ENCODE results near the gene SORCS2. TPM values are rescaled to one million over a fixed set of nuclear protein-coding genes. Genes with fewer than 3 reads are reported as not detected.

SORCS2 gene
- total RNA-seq, 2 experiments from 2014 or later, result 0.03 TPM; not detected in 1

- intact Hi-C loops (cut with micrococcal nuclease; ENCODE audit: unreplicated experiment), result no loop called here
- no peaks in the 10 kb centered on the region for H3K79me2 ChIP-seq (ENCODE audit: insufficient read depth, low read depth, low read length)
- H3K4me3 ChIP-seq (ENCODE audit: low read depth, low read length, poor library complexity, severe bottlenecking), result no peak overlapping the region
- no peak for TF ChIP-seq CTCF (conservative IDR thresholded peaks at IDR 0.05; ENCODE audit: low read length)
- TF ChIP-seq EZH2phosphoT487 (IDR thresholded peaks at IDR 0.05; ENCODE audit: borderline replicate concordance, low read depth, low read length), result no peak
- DNase-seq (ENCODE audit: low spot score), result no peak
- no peak overlapping the region for H2AFZ ChIP-seq (ENCODE audit: low read length)
- no peaks in the 10 kb centered on the region for H3K36me3 ChIP-seq (ENCODE audit: insufficient read depth, low read length)
- ChIA-PET CTCF (ENCODE audit: unreplicated experiment) (no interaction called here), POLR2A (no interaction called here)
- no peaks in the 10 kb centered on the region for H3K9me3 ChIP-seq (ENCODE audit: low read length)
- H3K4me1 ChIP-seq (ENCODE audit: insufficient read depth, low read length, poor library complexity, severe bottlenecking), result no peaks in the 10 kb centered on the region
- no peak overlapping the region for H3K27ac ChIP-seq (ENCODE audit: low read depth, low read length, poor library complexity, severe bottlenecking)
- H3K4me2 ChIP-seq (ENCODE audit: low read length), result no peak overlapping the region
- no peaks in the 10 kb centered on the region for H3K9me2 ChIP-seq (ENCODE audit: insufficient read depth, low read length)
- no peaks in the 10 kb centered on the region for H4K20me1 ChIP-seq (ENCODE audit: insufficient read depth, low read length)
- no TSS peak for BruUV-seq (replicated peaks)
These were observed 96.6 kb downstream of the SORCS2 start for GRCh38 chr4:7288751-7289523.

- Histone ChIP-seq H3K36me3 (ENCODE audit: insufficient read depth, low read length) (no peaks in the 10 kb centered on the region), H3K4me2 (ENCODE audit: low read length) (no peak overlapping the region), H3K4me1 (ENCODE audit: insufficient read depth, low read length, poor library complexity, severe bottlenecking) (no peaks in the 10 kb centered on the region), H3K27ac (ENCODE audit: low read depth, low read length, poor library complexity, severe bottlenecking) (no peak overlapping the region), H2AFZ (ENCODE audit: low read length) (no peak overlapping the region), H3K4me3 (ENCODE audit: low read depth, low read length, poor library complexity, severe bottlenecking) (no peak overlapping the region), H4K20me1 (ENCODE audit: insufficient read depth, low read length) (no peaks in the 10 kb centered on the region), H3K9me3 (ENCODE audit: low read length) (no peaks in the 10 kb centered on the region), H3K9me2 (ENCODE audit: insufficient read depth, low read length) (no peaks in the 10 kb centered on the region), H3K79me2 (ENCODE audit: insufficient read depth, low read depth, low read length) (no peaks in the 10 kb centered on the region)
- CTCF ChIA-PET (ENCODE audit: unreplicated experiment), result no interaction called here
- no TSS peak for BruUV-seq (replicated peaks)
- intact Hi-C loops (cut with micrococcal nuclease; ENCODE audit: unreplicated experiment), result no loop called here
- POLR2A ChIA-PET, result no interaction called here
- TF ChIP-seq CTCF (conservative IDR thresholded peaks at IDR 0.05; ENCODE audit: low read length) (no peak), EZH2phosphoT487 (IDR thresholded peaks at IDR 0.05; ENCODE audit: borderline replicate concordance, low read depth, low read length) (no peak)
- no peak for DNase-seq (ENCODE audit: low spot score)
These were observed 97.3 kb downstream of the SORCS2 start for GRCh38 chr4:7289589-7289988.

GRCh38 chr4:7291372-7292114 is 99.2 kb downstream of the SORCS2 start:
- no TSS peak for BruUV-seq (replicated peaks)
- H2AFZ ChIP-seq (ENCODE audit: low read length), result no peak overlapping the region
- intact Hi-C loops (cut with micrococcal nuclease; ENCODE audit: unreplicated experiment), result no loop called here
- H3K4me1 ChIP-seq (ENCODE audit: insufficient read depth, low read length, poor library complexity, severe bottlenecking), result no peaks in the 10 kb centered on the region
- CTCF ChIA-PET (ENCODE audit: unreplicated experiment), result no interaction called here
- H3K9me2 ChIP-seq (ENCODE audit: insufficient read depth, low read length), result no peaks in the 10 kb centered on the region
- no peaks in the 10 kb centered on the region for H3K79me2 ChIP-seq (ENCODE audit: insufficient read depth, low read depth, low read length)
- no peaks in the 10 kb centered on the region for H3K9me3 ChIP-seq (ENCODE audit: low read length)
- H3K4me2 ChIP-seq (ENCODE audit: low read length), result no peak overlapping the region
- H3K4me3 ChIP-seq (ENCODE audit: low read depth, low read length, poor library complexity, severe bottlenecking), result no peak overlapping the region
- H3K36me3 ChIP-seq (ENCODE audit: insufficient read depth, low read length), result no peaks in the 10 kb centered on the region
- H3K27ac ChIP-seq (ENCODE audit: low read depth, low read length, poor library complexity, severe bottlenecking), result no peak overlapping the region
- no peaks in the 10 kb centered on the region for H4K20me1 ChIP-seq (ENCODE audit: insufficient read depth, low read length)
- TF ChIP-seq CTCF (conservative IDR thresholded peaks at IDR 0.05; ENCODE audit: low read length) (no peak), EZH2phosphoT487 (IDR thresholded peaks at IDR 0.05; ENCODE audit: borderline replicate concordance, low read depth, low read length) (no peak)
- DNase-seq (ENCODE audit: low spot score), result no peak
- POLR2A ChIA-PET, result no interaction called here

All from OCI-LY7 (cell line).